Left lung (tissue), 14 donors: Measurements from ENCODE around the gene PGBD4. TPM values are rescaled to one million over a fixed set of nuclear protein-coding genes. Genes with fewer than 3 reads are reported as not detected.
A peak's percentile ranks its signal among the peaks of the same experiment; 100 is the strongest.

Source experiments
- ATAC-seq: fragments of 200-7000 bp; cut with Tn5 transposase; one replicate; pipeline ENCODE4 v1.9.1; 2020; ENCODE audit warnings: moderate library complexity
- DNase-seq, 4 donors: peaks; one replicate each; pipeline ENCODE4 v3.0.0-alpha.2; 2013 to 2020
- H3K27ac ChIP-seq, 2 donors: fragments of 200-600 bp; sonication (generic) in 1 of 2; one replicate each; pipeline versions ENCODE4 v1.5.0 to v1.8.0; 2020 to 2021
- H3K27me3 ChIP-seq, 2 donors: fragments of 200-600 bp; sonication (generic) in 1 of 2; one replicate each; pipeline versions ENCODE4 v1.5.0 to v1.8.0; 2020 to 2021
- H3K36me3 ChIP-seq, 2 donors: fragments of 200-600 bp; sonication (generic) in 1 of 2; one replicate each; pipeline versions ENCODE4 v1.5.0 to v1.8.0; 2020 to 2021
- H3K4me1 ChIP-seq, 2 donors: fragments of 200-600 bp; one replicate each; pipeline ENCODE4 v1.8.0; 2021
- H3K4me3 ChIP-seq, 2 donors: fragments of 200-600 bp; sonication (generic) in 1 of 2; one replicate each; pipeline versions ENCODE4 v1.5.0 to v1.8.0; 2020 to 2021; ENCODE audit warnings: mild to moderate bottlenecking in 1 of 2
- H3K9me3 ChIP-seq, 2 donors: fragments of 200-600 bp; sonication (generic) in 1 of 2; one replicate each; pipeline versions ENCODE4 v1.5.0 to v1.8.0; 2020 to 2021
- CTCF ChIP-seq, 2 donors: fragments of 200-600 bp; sonication (generic) in 1 of 2; IDR thresholded peaks; one replicate each; pipeline versions ENCODE4 v1.5.0 to v1.8.0; 2021; ENCODE audit warnings: antibody characterized with exemption in 2 of 2
- intact Hi-C, 2 donors: fragments of 100-400 bp; cut with DNase I; formaldehyde crosslinking; loops; one replicate each; pipeline versions ENCODE4 v1.11.2 to v1.14.2; 2022
- long read RNA-seq, 12 donors: library from polyadenylated mRNA in 2 of 12; unstranded in 2 of 12; transcript quantifications; one replicate each; pipeline ENCODE4 v2.0.0 and lab custom pipeline, GENCODE V29; 2019 to 2026
- polyA plus RNA-seq, 6 donors: library from polyadenylated mRNA; unstranded; fragments of 120-200 nt; gene quantifications; one replicate each; pipeline ENCODE4 v1.2.1, GENCODE V29; 2013; ENCODE audit not compliant: insufficient read length in 6 of 6
- total RNA-seq, 2 donors: library from RNA; stranded (reverse); fragmentation: NEBNext Ultra II Directional; extraction: Animal tissue kit (Norgen Biotek cat#: 25700); gene quantifications; one replicate each; pipeline ENCODE4 v1.2.1, GENCODE V29; 2021
- donor health status: DM: no; HTN: yes; CAD: no.
- donor health status: DM: no; HTN: no; CAD: no.

The PGBD4 gene
- total RNA-seq (1 to 10 TPM; 1.1 to 1.8 TPM), polyA plus RNA-seq (1 to 10 TPM; 2.0 to 2.5 (median 2.2) TPM)
- long read RNA-seq, donor 1, full-length matches to known transcripts = 4 of 4 reads
- long read RNA-seq, donor 1, partial matches to known transcripts = 0 of 4 reads
- long read RNA-seq, donor 1, other reads (novel, unspliced or antisense) = 0 of 4 reads
- long read RNA-seq, donor 2, full-length matches to known transcripts = 4 of 4 reads
- long read RNA-seq, donor 2, partial matches to known transcripts = 0 of 4 reads
- long read RNA-seq, donor 2, other reads (novel, unspliced or antisense) = 0 of 4 reads
- long read RNA-seq, donor 3, full-length matches to known transcripts = 1 of 1 reads
- long read RNA-seq, donor 3, partial matches to known transcripts = 0 of 1 reads
- long read RNA-seq, donor 3, other reads (novel, unspliced or antisense) = 0 of 1 reads
- long read RNA-seq, donor 4, full-length matches to known transcripts = 1 of 1 reads
- long read RNA-seq, donor 4, partial matches to known transcripts = 0 of 1 reads
- long read RNA-seq, donor 4, other reads (novel, unspliced or antisense) = 0 of 1 reads
- long read RNA-seq, donor 5, full-length matches to known transcripts = 4 of 4 reads
- long read RNA-seq, donor 5, partial matches to known transcripts = 0 of 4 reads
- long read RNA-seq, donor 5, other reads (novel, unspliced or antisense) = 0 of 4 reads
- long read RNA-seq, donor 6, full-length matches to known transcripts = 2 of 2 reads
- long read RNA-seq, donor 6, partial matches to known transcripts = 0 of 2 reads
- long read RNA-seq, donor 6, other reads (novel, unspliced or antisense) = 0 of 2 reads
- long read RNA-seq, donor 7, full-length matches to known transcripts = 3 of 3 reads
- long read RNA-seq, donor 7, partial matches to known transcripts = 0 of 3 reads
- long read RNA-seq, donor 7, other reads (novel, unspliced or antisense) = 0 of 3 reads
- long read RNA-seq, donor 8, full-length matches to known transcripts = 2 of 2 reads
- long read RNA-seq, donor 8, partial matches to known transcripts = 0 of 2 reads
- long read RNA-seq, donor 8, other reads (novel, unspliced or antisense) = 0 of 2 reads
- long read RNA-seq, donor 9 = 0 reads
- long read RNA-seq, donor 10, full-length matches to known transcripts = 1 of 1 reads
- long read RNA-seq, donor 10, partial matches to known transcripts = 0 of 1 reads
- long read RNA-seq, donor 10, other reads (novel, unspliced or antisense) = 0 of 1 reads
- long read RNA-seq, donor 11 = 0 reads
- long read RNA-seq, donor 12, full-length matches to known transcripts = 7 of 7 reads
- long read RNA-seq, donor 12, partial matches to known transcripts = 0 of 7 reads
- long read RNA-seq, donor 12, other reads (novel, unspliced or antisense) = 0 of 7 reads

- H3K4me1 ChIP-seq = peaks cover 10 to 20% of the 10 kb centered on the region in 2 donors
- no peak for TF ChIP-seq CTCF (IDR thresholded peaks at IDR 0.05)
- H3K27me3 ChIP-seq = no peaks in the 10 kb centered on the region
- peak within 1 kb of the TSS; percentile 70 to 87 for H3K4me3 ChIP-seq
- intact Hi-C loops = no loop called here
- peak within 1 kb of the TSS; percentile 87 to 90 for H3K27ac ChIP-seq
- peak; percentile 98 to 99 (median 98) for DNase-seq
- H3K36me3 ChIP-seq = no peaks in the 10 kb centered on the region
- peak; percentile 98 for ATAC-seq
- H3K9me3 ChIP-seq = no peaks in the 10 kb centered on the region
Measured at GRCh38 chr15:34101366-34102174, at the start of gene PGBD4, which contains the start of gene EMC7. TSS of gene PGBD4 (plus strand) at chr15:34102083. CDS start at chr15:34102532, 449 bp downstream. TSS of gene EMC7 (minus strand) at chr15:34101862. CDS start at chr15:34101839, 23 bp downstream.

- TF ChIP-seq CTCF (IDR thresholded peaks at IDR 0.05) = no peak
- Histone ChIP-seq H3K4me1 (no peaks in the 10 kb centered on the region), H3K27ac (no peak overlapping the region), H3K4me3 (no peak overlapping the region), H3K27me3 (no peaks in the 10 kb centered on the region), H3K36me3 (no peaks in the 10 kb centered on the region), H3K9me3 (peaks cover 0 to 26% of the 10 kb centered on the region in 2 donors)
- ATAC-seq (no peak), DNase-seq (no peak)
- intact Hi-C loops = no loop called here
Measured at GRCh38 chr15:34054081-34054707, 47.7 kb upstream of the PGBD4 start.

- intact Hi-C loops = no loop called here
- TF ChIP-seq CTCF (IDR thresholded peaks at IDR 0.05) = no peak
- Histone ChIP-seq H3K27me3 (no peaks in the 10 kb centered on the region), H3K27ac (peak overlapping the region in 1 of 2 donors; percentile 48), H3K4me1 (no peaks in the 10 kb centered on the region), H3K9me3 (peaks cover 0 to 9% of the 10 kb centered on the region in 2 donors), H3K4me3 (no peak overlapping the region), H3K36me3 (no peaks in the 10 kb centered on the region)
- ATAC-seq (peak; percentile 48), DNase-seq (no peak)
Measured at GRCh38 chr15:34055868-34056595, 45.9 kb upstream of the PGBD4 start.

- Histone ChIP-seq H3K27me3 (no peaks in the 10 kb centered on the region), H3K4me1 (peaks cover 0 to 3% of the 10 kb centered on the region in 2 donors), H3K36me3 (no peaks in the 10 kb centered on the region), H3K27ac (no peak overlapping the region), H3K9me3 (peaks cover 0 to under 1% of the 10 kb centered on the region in 2 donors), H3K4me3 (no peak overlapping the region)
- ATAC-seq (no peak), DNase-seq (no peak)
- no peak for TF ChIP-seq CTCF (IDR thresholded peaks at IDR 0.05)
- intact Hi-C loops = no loop called here
Measured at GRCh38 chr15:34056911-34057310, 45.0 kb upstream of the PGBD4 start.
